Sciatic nerve (tissue), 2 donors: ENCODE data around the gene GATM. TPM values are rescaled to one million over a fixed set of nuclear protein-coding genes. Genes with fewer than 3 reads are reported as not detected.
"Not testable (repeated sequence)": the region's sequence is repeated elsewhere in the genome, so short reads cannot be mapped to it uniquely, and the experiment has no call there.

Experiments used
- ATAC-seq: fragments of 200-7000 bp; cut with Tn5 transposase; one replicate; pipeline ENCODE4 v1.9.1; 2020; ENCODE audit warnings: mild to moderate bottlenecking, moderate library complexity
- DNase-seq: peaks from one replicate; pipeline ENCODE4 v3.0.0-alpha.2; 2020; ENCODE audit warnings: low spot score
- intact Hi-C: fragments of 100-400 bp; cut with DNase I; formaldehyde crosslinking; loops from one replicate; pipeline ENCODE4 v1.14.2; 2022
- total RNA-seq: library from RNA; stranded (reverse); fragmentation: NEBNext Ultra II Directional; extraction: Animal tissue kit (Norgen Biotek cat#: 25700); gene quantifications from one replicate; pipeline ENCODE4 v1.2.1, GENCODE V29; 2021
- donor health status: DM: no; HTN: no; CAD: no.
- donor health status: DM: no; HTN: no; CAD: no.

GATM gene
- total RNA-seq, 1 donor from 2014 or later: 288 TPM

DNA sequence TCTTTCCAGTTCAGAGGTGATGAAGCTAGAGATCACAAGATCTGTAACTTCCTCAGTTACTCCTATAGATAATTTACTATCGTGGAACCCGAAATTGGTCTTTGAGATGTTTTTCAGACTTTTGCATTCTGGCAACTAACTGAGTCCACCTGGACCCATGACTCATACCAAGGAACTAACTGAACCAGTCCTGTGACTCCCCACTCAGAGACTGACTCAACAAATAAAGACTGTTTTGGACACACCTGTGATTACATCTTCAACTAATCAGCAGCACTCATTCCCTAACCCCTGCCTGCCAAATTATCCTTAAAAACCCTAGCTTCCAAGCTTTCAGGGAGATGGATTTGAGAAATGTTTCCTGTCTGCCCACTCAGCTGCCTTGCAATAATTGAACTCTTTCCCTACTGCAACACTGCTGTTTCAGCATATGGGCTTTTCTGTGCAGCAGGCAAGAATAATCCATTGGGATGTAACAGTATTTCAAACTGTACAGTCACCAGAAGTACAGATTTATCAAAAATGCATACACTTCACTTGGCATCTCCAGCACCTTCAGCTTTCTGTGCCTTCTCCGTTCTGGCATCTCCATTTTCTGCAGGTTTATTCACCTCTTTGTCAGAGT, 57.7 kb downstream of the GATM start:
- DNase-seq (no peak), ATAC-seq (no peak)
- intact Hi-C loops: no loop called here

DNA sequence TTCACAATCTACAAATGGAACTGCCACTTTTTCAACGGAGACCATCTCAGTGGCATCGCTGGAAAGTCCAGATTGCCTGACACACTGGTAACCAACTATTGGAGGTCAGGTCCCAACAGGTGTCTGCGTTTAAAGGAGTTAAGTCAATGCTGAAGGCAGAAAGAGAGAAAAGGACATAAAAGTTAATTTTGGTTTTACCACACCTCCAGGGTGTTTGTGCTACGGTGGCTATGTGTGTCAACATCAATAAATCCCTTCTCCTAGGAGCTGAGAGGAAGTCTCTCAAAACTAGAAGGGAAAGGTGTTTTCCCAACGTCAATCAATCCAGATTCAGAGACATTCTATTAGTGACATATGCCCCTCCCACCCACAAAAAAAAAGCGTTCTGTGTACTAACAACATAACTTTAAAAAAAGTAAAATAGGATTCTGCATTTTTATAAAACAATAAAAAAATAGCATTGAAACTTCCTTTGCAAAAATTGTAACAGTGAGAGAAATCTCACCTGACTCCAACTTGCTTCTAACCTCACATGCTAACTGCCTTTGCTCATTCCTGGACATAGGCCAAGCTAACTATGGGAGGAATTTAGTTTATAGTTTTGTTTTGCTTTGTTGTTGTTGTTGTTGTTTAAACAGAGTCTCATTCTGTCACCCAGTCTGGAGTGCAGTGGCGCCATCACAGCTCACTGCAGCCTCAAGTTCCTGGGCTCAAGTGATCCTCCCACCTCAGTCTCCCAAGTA, 58.7 kb downstream of the GATM start:
- intact Hi-C loops: no loop called here
- DNase-seq (no peak), ATAC-seq (no peak)

DNA sequence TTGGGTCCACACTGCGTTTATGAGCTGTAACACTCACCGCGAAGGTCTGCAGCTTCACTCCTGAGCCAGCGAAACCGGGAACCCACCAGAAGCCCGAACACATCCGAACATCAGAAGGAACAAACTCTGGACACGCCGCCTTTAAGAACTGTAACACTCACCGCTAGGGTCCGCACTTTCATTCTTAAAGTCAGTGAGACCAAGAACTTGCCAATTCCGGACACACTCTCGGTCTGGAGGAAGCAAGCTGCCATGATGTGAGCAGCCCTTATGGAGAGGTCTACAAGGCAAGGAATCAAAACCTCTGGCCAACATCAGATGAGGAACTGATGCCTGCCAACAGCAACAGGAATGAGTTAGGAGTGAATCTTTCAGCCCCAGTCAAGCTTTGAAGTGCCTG, 63.4 kb downstream of the GATM start:
- ATAC-seq: no peak
- intact Hi-C loops: no loop called here

DNA sequence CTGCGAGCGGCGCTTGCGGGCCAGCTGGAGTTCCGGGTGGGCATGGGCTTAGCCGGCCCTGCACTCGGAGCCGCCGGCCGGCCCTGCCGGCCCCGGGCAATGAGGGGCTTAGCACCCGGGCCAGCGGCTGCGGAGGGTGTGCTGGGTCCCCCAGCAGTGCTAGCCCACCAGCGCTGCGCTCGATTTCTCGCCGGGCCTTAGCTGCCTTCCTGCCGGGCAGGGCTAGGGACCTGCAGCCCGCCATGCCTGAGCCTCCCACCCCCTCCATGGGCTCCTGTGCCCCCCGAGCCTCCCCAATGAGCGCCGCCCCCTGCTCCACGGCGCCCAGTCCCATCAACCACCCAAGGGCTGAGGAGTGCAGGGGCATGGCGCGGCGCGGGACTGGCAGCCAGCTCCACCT, 64.2 kb downstream of the GATM start:
- intact Hi-C loops, DNase-seq, ATAC-seq: not testable (repeated sequence)

More for the DNA sequence above, 63.4 kb downstream of the GATM start:
- no peak for DNase-seq

Other genes with a start within 250 kb of the GATM start
- gene DUOXA1, start 248.7 kb downstream of the GATM start, total RNA-seq: 5.9 TPM
- 5.9 TPM for gene DUOX1, start 248.6 kb downstream of the GATM start, total RNA-seq
- gene SHF, start 190.6 kb downstream of the GATM start, total RNA-seq: 15.4 TPM
- not detected for gene SLC28A2, start 126.3 kb downstream of the GATM start, total RNA-seq
- 12.3 TPM for gene SLC30A4, start 144.2 kb upstream of the GATM start, total RNA-seq
- 48.1 TPM for gene BLOC1S6, start 208.8 kb upstream of the GATM start, total RNA-seq